SK-N-SH (cell line): Measurements from ENCODE around the gene CNTNAP1. TPM values are rescaled to one million over a fixed set of nuclear protein-coding genes. Genes with fewer than 3 reads are reported as not detected.

Experiments used
- CTCF ChIA-PET: fragments of 300-600, 350-600 bp; formaldehyde crosslinking; extraction: SDS; loops from one replicate; lab custom pipeline; 2021; lab: Yijun Ruan, JAX
- POLR2A ChIA-PET: fragments of 350-600 bp; sonication (Branson Sonifier 250); formaldehyde crosslinking; extraction: SDS; loops from one replicate; lab custom pipeline; 2020; ENCODE audit warnings: antibody characterized with exemption, inconsistent platforms; lab: Yijun Ruan, JAX
- DNase-seq: peaks from one replicate; pipeline ENCODE4 v3.0.0; 2012
- H2AFZ ChIP-seq: fragments of 200-600 bp; sonication (generic); 2 replicates; pipeline ENCODE4 v1.8.1; 2016; ENCODE audit warnings: antibody characterized with exemption, mild to moderate bottlenecking, low read depth
- H3F3A ChIP-seq: fragments of 200-600 bp; sonication (generic); replicated peaks from 2 replicates; pipeline ENCODE3; 2016; ENCODE audit warnings: antibody characterized with exemption, mild to moderate bottlenecking; ENCODE audit not compliant: insufficient read depth
- H3K27ac ChIP-seq, 2 experiments: fragments of 200-500 bp in 1 of 2; fragments of 200-600 bp in 1 of 2; sonication (Bioruptor generic) in 1 of 2; sonication (generic), shearing (Covaris generic) in 1 of 2; 2 replicates each; pipeline versions ENCODE4 v1.5.1 to v1.6.1; 2014 to 2016; ENCODE audit warnings: low read depth in 2 of 2, inconsistent platforms in 1 of 2, low read length in 1 of 2, mild to moderate bottlenecking in 1 of 2, mixed read lengths in 1 of 2
- H3K27me3 ChIP-seq: fragments of 200-600 bp; sonication (generic), shearing (Covaris generic); 2 replicates; pipeline ENCODE4 v1.6.1; 2016; ENCODE audit warnings: mixed run types; ENCODE audit not compliant: insufficient read depth
- H3K36me3 ChIP-seq, 2 experiments: fragments of 200-500 bp in 1 of 2; fragments of 200-600 bp in 1 of 2; sonication (Bioruptor generic) in 1 of 2; sonication (generic) in 1 of 2; replicated peaks in 1 of 2; 2 replicates each; pipeline versions ENCODE3 to v1.5.1; 2014 to 2016; ENCODE audit warnings: low read length in 1 of 2, mild to moderate bottlenecking in 1 of 2; ENCODE audit not compliant: insufficient read depth in 2 of 2, control insufficient read depth in 1 of 2
- H3K4me1 ChIP-seq, 2 experiments: fragments of 200-500 bp in 1 of 2; fragments of 200-600 bp in 1 of 2; sonication (Bioruptor generic) in 1 of 2; sonication (generic), shearing (Covaris generic) in 1 of 2; 2 replicates each; pipeline versions ENCODE4 v1.5.1 to v1.6.1; 2014 to 2016; ENCODE audit warnings: low read depth in 1 of 2, low read length in 1 of 2, mixed run types in 1 of 2; ENCODE audit not compliant: insufficient read depth in 2 of 2, control insufficient read depth in 1 of 2
- H3K4me2 ChIP-seq: fragments of 200-600 bp; sonication (generic), shearing (Covaris generic); 2 replicates; pipeline ENCODE4 v1.6.1; 2017; ENCODE audit warnings: mixed run types
- H3K4me3 ChIP-seq, 2 experiments: fragments of 200-500 bp in 1 of 2; fragments of 200-600 bp in 1 of 2; sonication (Bioruptor generic) in 1 of 2; sonication (generic), shearing (Covaris generic) in 1 of 2; 2 replicates each; pipeline versions ENCODE4 v1.5.1 to v1.8.1; 2014 to 2016; ENCODE audit warnings: low read depth in 2 of 2, inconsistent platforms in 1 of 2, low read length in 1 of 2, mild to moderate bottlenecking in 1 of 2, mixed read lengths in 1 of 2, moderate library complexity in 1 of 2
- H3K79me2 ChIP-seq: fragments of 200-600 bp; sonication (generic); 2 replicates; pipeline ENCODE4 v1.8.1; 2017; ENCODE audit warnings: mild to moderate bottlenecking; ENCODE audit not compliant: insufficient read depth
- H3K9ac ChIP-seq: fragments of 200-600 bp; sonication (generic); 2 replicates; pipeline ENCODE4 v1.6.1; 2017; ENCODE audit warnings: mixed run types
- H3K9me2 ChIP-seq: fragments of 200-600 bp; sonication (generic); 2 replicates; pipeline ENCODE4 v1.6.1; 2017; ENCODE audit warnings: mixed run types
- H3K9me3 ChIP-seq: fragments of 200-600 bp; sonication (generic); 2 replicates; pipeline ENCODE4 v1.6.1; 2017; ENCODE audit warnings: mixed run types, mild to moderate bottlenecking, moderate library complexity
- H4K20me1 ChIP-seq: fragments of 200-600 bp; sonication (generic); 2 replicates; pipeline ENCODE4 v1.6.1; 2017; ENCODE audit warnings: mild to moderate bottlenecking, mixed run types; ENCODE audit not compliant: insufficient read depth
- ELF1 ChIP-seq: IDR thresholded peaks from 2 replicates; pipeline ENCODE4 v1.4.0; 2012
- FOXJ3 ChIP-seq: sonication (generic); formaldehyde crosslinking; IDR thresholded peaks from 2 replicates; pipeline ENCODE4 v1.5.1; 2020; ENCODE audit warnings: mild to moderate bottlenecking, missing genetic modification reagents
- FOXM1 ChIP-seq: IDR thresholded peaks from 2 replicates; pipeline ENCODE4 v1.4.0; 2012; ENCODE audit warnings: low read depth, mild to moderate bottlenecking
- IRF3 ChIP-seq: fragments of 150-350 bp; IDR thresholded peaks from 2 replicates; pipeline ENCODE4 v1.6.1; 2016; ENCODE audit warnings: mild to moderate bottlenecking, low read depth, low read length
- MAX ChIP-seq: IDR thresholded peaks from 2 replicates; pipeline ENCODE4 v1.4.0; 2012; ENCODE audit warnings: low read depth
- MEF2A ChIP-seq: IDR thresholded peaks from 2 replicates; pipeline ENCODE4 v1.4.0; 2012; ENCODE audit warnings: low read depth, borderline replicate concordance
- MXI1 ChIP-seq: IDR thresholded peaks from 2 replicates; pipeline ENCODE4 v1.6.1; 2012; ENCODE audit warnings: mild to moderate bottlenecking, low read depth, low read length, improper control_type of control experiment
- NRF1 ChIP-seq: IDR thresholded peaks from 2 replicates; pipeline ENCODE4 v1.6.1; 2012; ENCODE audit warnings: low read depth, mild to moderate bottlenecking, low read length
- PBX3 ChIP-seq: IDR thresholded peaks from 2 replicates; pipeline ENCODE4; 2012
- POLR2AphosphoS5 ChIP-seq: IDR thresholded peaks from 2 replicates; pipeline ENCODE4 v1.6.1; 2012; ENCODE audit warnings: low read depth, low read length
- RAD21 ChIP-seq: IDR thresholded peaks from 2 replicates; pipeline ENCODE4 v1.6.1; 2012; ENCODE audit warnings: mild to moderate bottlenecking, low read length
- RCOR1 ChIP-seq: fragments of 150-350 bp; IDR thresholded peaks from 2 replicates; pipeline ENCODE4 v1.6.1; 2017; ENCODE audit warnings: antibody characterized with exemption, low read length
- RXRA ChIP-seq: IDR thresholded peaks from 2 replicates; pipeline ENCODE4 v1.4.0; 2012; ENCODE audit warnings: low read depth, mild to moderate bottlenecking, borderline replicate concordance
- SIN3A ChIP-seq: IDR thresholded peaks from 2 replicates; pipeline ENCODE4 v1.6.1; 2012; ENCODE audit warnings: low read depth, mild to moderate bottlenecking, low read length, moderate library complexity, borderline replicate concordance
- SMC3 ChIP-seq: IDR thresholded peaks from 2 replicates; pipeline ENCODE4 v1.6.1; 2012; ENCODE audit warnings: low read depth, low read length, improper control_type of control experiment
- TAF1 ChIP-seq: IDR thresholded peaks from 2 replicates; pipeline ENCODE4 v1.6.1; 2012; ENCODE audit warnings: low read depth, mild to moderate bottlenecking, low read length, moderate library complexity, borderline replicate concordance
- TCF12 ChIP-seq: IDR thresholded peaks from 2 replicates; pipeline ENCODE4 v1.4.0; 2012
- TEAD4 ChIP-seq: IDR thresholded peaks from 2 replicates; pipeline ENCODE4 v1.4.0; 2012; ENCODE audit warnings: mild to moderate bottlenecking, borderline replicate concordance; ENCODE audit not compliant: insufficient read depth
- USF2 ChIP-seq: fragments of 150-350 bp; IDR thresholded peaks from 2 replicates; pipeline ENCODE4 v1.6.1; 2017; ENCODE audit warnings: antibody characterized with exemption, low read length, low read depth, borderline replicate concordance
- ZBTB33 ChIP-seq: IDR thresholded peaks from 2 replicates; pipeline ENCODE4 v1.4.0; 2012; ENCODE audit warnings: low read depth, borderline replicate concordance
- WGBS: methylation state at CpG from one replicate; pipeline ENCODE4 v1.1.6; 2017; ENCODE audit warnings: low lambda C conversion rate; 5-methylcytosine and 5-hydroxymethylcytosine counted together
- polyA plus RNA-seq, 3 experiments: library from polyadenylated mRNA; depleted of rRNA; stranded (reverse); fragments of >200 nt; gene quantifications; 2 replicates each; pipeline ENCODE4 v1.2.3, GENCODE V29; 2012
- TF ChIP-seq, protein P1 (sequence below): IDR thresholded peaks from 2 replicates; pipeline ENCODE4 v1.4.0; 2012; ENCODE audit warnings: low read depth, borderline replicate concordance

CNTNAP1 gene
- polyA plus RNA-seq, 1 of the 3 experiments (the other 2 are of a cell fraction) = 92.7 TPM

DNA sequence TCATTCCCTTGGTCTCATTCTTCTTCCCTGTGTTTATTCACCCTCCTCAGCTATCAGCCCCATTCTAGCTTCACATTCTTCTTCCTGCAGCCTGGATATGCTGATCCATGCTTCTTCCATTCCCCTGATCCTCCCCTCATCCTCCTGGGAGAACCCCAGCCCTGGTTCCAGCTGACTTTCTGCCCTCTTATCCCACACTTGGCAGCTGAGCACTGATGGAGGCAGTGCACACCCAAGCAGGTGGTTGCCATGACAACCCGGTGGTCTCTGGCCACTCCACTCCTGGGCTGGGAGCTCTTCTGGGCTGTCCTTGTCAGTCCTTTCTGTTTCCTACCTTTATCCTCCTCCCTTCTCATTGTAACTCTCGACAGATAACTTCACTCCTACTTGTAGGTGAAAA, 40.0 kb upstream of the CNTNAP1 start:
- ChIA-PET CTCF (interaction anchor here (0.9 kb wide), 1 partner anchor 64 kb away, joined by 3 read pairs; no protein-coding TSS in a partner anchor), POLR2A (no interaction called here)
- H4K20me1 ChIP-seq = no peaks in the 10 kb centered on the region

DNA sequence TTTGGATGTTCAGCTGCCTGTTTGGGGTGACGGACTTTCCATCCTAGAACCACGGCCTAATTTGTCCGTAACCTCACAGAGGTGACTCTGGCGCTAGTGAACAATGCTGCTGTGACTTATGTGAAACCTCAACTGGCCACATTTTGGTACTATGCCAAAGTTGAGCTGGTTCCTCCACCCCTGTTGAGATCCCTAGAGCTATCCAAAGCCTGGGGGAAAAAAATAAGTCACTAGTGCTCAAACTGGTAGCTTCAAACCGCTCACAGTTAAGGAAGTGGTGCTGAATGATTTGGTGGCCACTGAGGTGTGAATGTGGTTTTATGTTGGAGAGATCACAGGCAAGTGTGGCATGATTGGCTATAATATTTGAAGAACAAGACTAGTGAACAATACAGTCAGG, 34.6 kb upstream of the CNTNAP1 start:
- H3K27me3 ChIP-seq = no peaks in the 10 kb centered on the region
- ChIA-PET CTCF (interaction anchor here (1.0 to 1.6 kb wide), 2 partner anchors 19 to 33 kb away, joined by 3 to 5 read pairs; no protein-coding TSS in a partner anchor), POLR2A (no interaction called here)
- H2AFZ ChIP-seq = no peak overlapping the region
- H3K27ac ChIP-seq = no peak overlapping the region
- WGBS = 92% methylated on average over 5 of the region's 5 CpGs
- H3F3A ChIP-seq = peaks cover 2% of the 10 kb centered on the region
- H3K36me3 ChIP-seq = no peaks in the 10 kb centered on the region
- H3K4me3 ChIP-seq = no peak overlapping the region
- H3K9me2 ChIP-seq = no peaks in the 10 kb centered on the region
- no peaks in the 10 kb centered on the region for H4K20me1 ChIP-seq
- no peaks in the 10 kb centered on the region for H3K4me1 ChIP-seq
- no peak overlapping the region for H3K9ac ChIP-seq
- H3K4me2 ChIP-seq = no peak overlapping the region
- no peaks in the 10 kb centered on the region for H3K9me3 ChIP-seq
- H3K79me2 ChIP-seq = no peaks in the 10 kb centered on the region
- no peak for DNase-seq
- TF ChIP-seq MEF2A (no peak), SMC3 (no peak), ZBTB33 (no peak), POLR2AphosphoS5 (no peak), FOXM1 (no peak), IRF3 (no peak), SIN3A (no peak), PBX3 (no peak), ELF1 (no peak), RAD21 (no peak), RXRA (no peak), TEAD4 (no peak), FOXJ3 (CRISPR knock-in tag) (no peak)

More for the DNA sequence above, 40.0 kb upstream of the CNTNAP1 start:
- Histone ChIP-seq H3F3A (no peaks in the 10 kb centered on the region), H3K4me1 (no peaks in the 10 kb centered on the region; a peak in 1 of 4 replicates), H3K9me3 (no peaks in the 10 kb centered on the region), H3K36me3 (no peaks in the 10 kb centered on the region), H3K4me3 (no peak overlapping the region), H3K79me2 (no peaks in the 10 kb centered on the region), H3K4me2 (no peak overlapping the region), H2AFZ (no peak overlapping the region), H3K9ac (no peak overlapping the region), H3K27me3 (no peaks in the 10 kb centered on the region), H3K9me2 (no peaks in the 10 kb centered on the region), H3K27ac (no peak overlapping the region)
- 15% methylated on average over 2 of the region's 2 CpGs for WGBS
- no peak for DNase-seq
- TF ChIP-seq RAD21 (no peak), MEF2A (no peak), SIN3A (no peak), TAF1 (no peak), NRF1 (no peak), TCF12 (no peak), ELF1 (no peak), MAX (no peak), USF2 (no peak), TEAD4 (no peak), RCOR1 (no peak), MXI1 (no peak), FOXM1 (no peak)
- TF ChIP-seq, protein P1, sequence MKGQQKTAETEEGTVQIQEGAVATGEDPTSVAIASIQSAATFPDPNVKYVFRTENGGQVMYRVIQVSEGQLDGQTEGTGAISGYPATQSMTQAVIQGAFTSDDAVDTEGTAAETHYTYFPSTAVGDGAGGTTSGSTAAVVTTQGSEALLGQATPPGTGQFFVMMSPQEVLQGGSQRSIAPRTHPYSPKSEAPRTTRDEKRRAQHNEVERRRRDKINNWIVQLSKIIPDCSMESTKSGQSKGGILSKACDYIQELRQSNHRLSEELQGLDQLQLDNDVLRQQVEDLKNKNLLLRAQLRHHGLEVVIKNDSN = no peak
- TF ChIP-seq, all 33 proteins: peak for 0
